K562 (cell line): ENCODE results near the gene ADGRF5. TPM values are rescaled to one million over a fixed set of nuclear protein-coding genes. Genes with fewer than 3 reads are reported as not detected.

Experiments
- ATAC-seq: fragments of 200-7000 bp; cut with Tn5 transposase; 3 replicates; pipeline ENCODE4 v1.9.1; 2020; ENCODE audit warnings: moderate library complexity
- BruUV-seq: library from RNA; stranded (reverse); fragments of 400-500 nt; replicated peaks from 2 replicates; lab custom pipeline; 2021; lab: Mats Ljungman, UMichigan
- CTCF ChIA-PET: fragments of 300-600 bp; formaldehyde crosslinking; extraction: SDS; loops from one replicate; lab custom pipeline; 2021; ENCODE audit warnings: low intra/inter-chr PET ratio; lab: Yijun Ruan, JAX
- POLR2A ChIA-PET: fragments of 300-600, 350-650 bp; sonication (Branson Sonifier 250); formaldehyde crosslinking; extraction: SDS; loops from one replicate; lab custom pipeline; 2021; ENCODE audit warnings: antibody characterized with exemption, inconsistent platforms; lab: Yijun Ruan, JAX
- DNase-seq, 4 experiments: peaks; one replicate each; pipeline versions ENCODE4 v3.0.0 to v3.0.0-alpha.2; 2011 to 2018; ENCODE audit warnings: low spot score in 3 of 4, mixed read lengths in 3 of 4; ENCODE audit errors: extremely low read depth in 1 of 4
- FAIRE-seq: peaks from 2 replicates; lab custom pipeline; 2011; peaks lifted over from hg19 to GRCh38; lab: Jason Lieb, UNC
- H2AFZ ChIP-seq: 2 replicates; pipeline ENCODE4 v1.6.0; 2011; ENCODE audit warnings: low read depth, low read length, control low read depth, inconsistent platforms
- H3K27ac ChIP-seq: fragments of 200-600 bp; 3 replicates; pipeline ENCODE4 v1.8.0; 2011; ENCODE audit warnings: low read depth, mild to moderate bottlenecking, control low read depth, inconsistent platforms, low read length, moderate library complexity, mixed read lengths; ENCODE audit errors: extremely low read depth
- H3K27me3 ChIP-seq, 2 experiments: fragments of 300-600 bp in 1 of 2; 2 replicates in 1 of 2; 3 replicates in 1 of 2; pipeline versions ENCODE4 v1.6.0 to v1.8.0; 2011; ENCODE audit warnings: inconsistent platforms in 2 of 2, low read length in 2 of 2, mild to moderate bottlenecking in 1 of 2, mixed read lengths in 1 of 2, moderate library complexity in 1 of 2; ENCODE audit not compliant: control insufficient read depth in 2 of 2, insufficient read depth in 2 of 2
- H3K36me3 ChIP-seq: fragments of 300-600 bp; 3 replicates; pipeline ENCODE4 v1.8.0; 2011; ENCODE audit warnings: mild to moderate bottlenecking, low read length, inconsistent platforms; ENCODE audit not compliant: control insufficient read depth, insufficient read depth
- H3K4me1 ChIP-seq, 2 experiments: fragments of 200-600 bp in 1 of 2; replicated peaks in 1 of 2; 2 replicates in 1 of 2; 3 replicates in 1 of 2; pipeline versions ENCODE4 v1.5.1 to v1.8.0; 2011; ENCODE audit warnings: inconsistent platforms in 2 of 2, low read length in 2 of 2, mild to moderate bottlenecking in 1 of 2, mixed read lengths in 1 of 2, moderate library complexity in 1 of 2; ENCODE audit not compliant: control insufficient read depth in 2 of 2, insufficient read depth in 2 of 2
- H3K4me2 ChIP-seq: 2 replicates; pipeline ENCODE4 v1.6.1; 2011; ENCODE audit warnings: low read length, control low read depth, inconsistent platforms, mixed read lengths; ENCODE audit not compliant: insufficient read depth
- H3K4me3 ChIP-seq: fragments of 200-600 bp; sonication (generic), shearing (Covaris generic); 2 replicates; pipeline ENCODE4 v1.5.1; 2016; ENCODE audit warnings: control low read depth, inconsistent platforms
- H3K79me2 ChIP-seq: fragments of 200-600 bp; 3 replicates; pipeline ENCODE4 v1.8.0; 2011; ENCODE audit warnings: low read length, inconsistent platforms; ENCODE audit not compliant: control insufficient read depth, insufficient read depth
- H3K9ac ChIP-seq, 2 experiments: 2 replicates each; pipeline versions ENCODE4 v1.6.0 to v1.6.1; 2011; ENCODE audit warnings: low read depth in 2 of 2, low read length in 2 of 2, control low read depth in 1 of 2, inconsistent platforms in 1 of 2, mild to moderate bottlenecking in 1 of 2, mixed read lengths in 1 of 2; ENCODE audit not compliant: insufficient read depth in 1 of 2
- H3K9me1 ChIP-seq: one replicate; pipeline ENCODE4 v1.6.0; 2011; ENCODE audit warnings: inconsistent platforms, mild to moderate bottlenecking, low read length, moderate library complexity; ENCODE audit not compliant: control insufficient read depth, insufficient read depth
- H3K9me3 ChIP-seq: replicated peaks from 2 replicates; pipeline ENCODE4 v1.5.1; 2011; ENCODE audit warnings: low read depth, low read length, inconsistent platforms; ENCODE audit not compliant: control insufficient read depth, insufficient read depth
- H4K20me1 ChIP-seq: replicated peaks from 2 replicates; pipeline ENCODE4 v1.6.1; 2011; ENCODE audit warnings: low read length, inconsistent platforms, mixed read lengths; ENCODE audit not compliant: control insufficient read depth, insufficient read depth
- ASH1L ChIP-seq: fragments of 450-650 bp; IDR thresholded peaks from 2 replicates; pipeline ENCODE4 v1.6.1; 2018; ENCODE audit warnings: borderline replicate concordance, mild to moderate bottlenecking, low read depth; ENCODE audit not compliant: partially characterized antibody
- CREB1 ChIP-seq, 2 experiments: sonication (generic) in 1 of 2; formaldehyde crosslinking in 1 of 2; IDR thresholded peaks; 2 replicates each; pipeline versions ENCODE4 v1.6.1 to v1.8.0; 2012 to 2022; ENCODE audit warnings: inconsistent platforms in 1 of 2, mild to moderate bottlenecking in 1 of 2, missing genetic modification reagents in 1 of 2, moderate library complexity in 1 of 2
- CREBBP ChIP-seq: IDR thresholded peaks from one replicate; pipeline ENCODE4 v1.6.1; 2012; ENCODE audit warnings: low read depth, mild to moderate bottlenecking, control low read depth, inconsistent platforms, low read length
- E2F4 ChIP-seq: sonication (generic); formaldehyde crosslinking; IDR thresholded peaks from 2 replicates; pipeline ENCODE4 v1.8.0; 2022; ENCODE audit warnings: mild to moderate bottlenecking, low read depth, missing genetic modification reagents
- HNRNPUL1 ChIP-seq: fragments of 200-400 bp; formaldehyde crosslinking; IDR thresholded peaks from 2 replicates; pipeline ENCODE4 v1.6.1; 2017; ENCODE audit warnings: low read length
- ILK ChIP-seq: fragments of 450-650 bp; IDR thresholded peaks from 2 replicates; pipeline ENCODE4 v1.6.1; 2016; ENCODE audit warnings: missing genetic modification characterization, low read depth, mild to moderate bottlenecking, missing compliant biosample characterization, moderate library complexity, borderline replicate concordance
- L3MBTL2 ChIP-seq: fragments of 450-650 bp; IDR thresholded peaks from 2 replicates; pipeline ENCODE4 v1.6.1; 2016; ENCODE audit warnings: mild to moderate bottlenecking, moderate library complexity
- NUFIP1 ChIP-seq: fragments of 450-650 bp; IDR thresholded peaks from 2 replicates; pipeline ENCODE4 v1.6.1; 2018; ENCODE audit not compliant: partially characterized antibody
- SMAD4 ChIP-seq: fragments of 250-450 bp; sonication (Bioruptor Pico); conservative IDR thresholded peaks from 2 replicates; pipeline ENCODE4 v1.8.0; 2021; ENCODE audit warnings: inconsistent platforms, mild to moderate bottlenecking, moderate library complexity
- ZBTB8A ChIP-seq: fragments of 450-650 bp; IDR thresholded peaks from 2 replicates; pipeline ENCODE4 v1.6.1; 2018; ENCODE audit warnings: mild to moderate bottlenecking, moderate library complexity; ENCODE audit not compliant: partially characterized antibody
- ZNF23 ChIP-seq: fragments of 250-450 bp; sonication (Bioruptor Pico); IDR thresholded peaks from 2 replicates; pipeline ENCODE4 v1.4.0; 2020; ENCODE audit warnings: mild to moderate bottlenecking
- ZNF354B ChIP-seq: fragments of 250-450 bp; sonication (Bioruptor Pico); IDR thresholded peaks from 2 replicates; pipeline ENCODE4 v1.4.0; 2020
- WGBS: fragments of 100-300 bp; shearing (Covaris generic); methylation state at CpG from one replicate; pipeline ENCODE4 v1.1.6; 2016; ENCODE audit warnings: low coverage, mixed read lengths; ENCODE audit not compliant: insufficient coverage; ENCODE audit errors: missing lambda C conversion rate; 5-methylcytosine and 5-hydroxymethylcytosine counted together
- in situ Hi-C: fragments of 300-500 bp; cut with MboI; formaldehyde crosslinking; loops from 4 replicates; pipeline ENCODE4 v1.15.0; 2018; ENCODE audit warnings: inconsistent platforms, mixed read lengths
- intact Hi-C: fragments of 100-400 bp; cut with micrococcal nuclease; formaldehyde crosslinking; loops from 2 replicates; pipeline ENCODE4 v1.14.2; 2022
- polyA plus RNA-seq, 8 experiments: library from polyadenylated mRNA; depleted of rRNA in 4 of 8; stranded (reverse) in 5 of 8; unstranded in 3 of 8; fragments of >200 nt; fragmentation: Nextera tagmentation in 2 of 8; fragmentation: Illumina TruSeq in 1 of 8; extraction: Ambion mirVana in 2 of 8; extraction: Trizol in 1 of 8; gene quantifications; 2 replicates each; pipeline versions ENCODE4 v1.2.1 to v1.2.3, GENCODE V29; 2011 to 2014; ENCODE audit warnings: inconsistent platforms in 1 of 8, missing spikeins in 1 of 8
- total RNA-seq, 7 experiments: library from RNA; depleted of rRNA in 6 of 7; stranded (reverse); fragments of >200 nt in 6 of 7; fragmentation: Illumina TruSeq in 2 of 7; extraction: Trizol in 2 of 7; gene quantifications; 2 replicates each; pipeline versions ENCODE4 v1.2.1 to v1.2.3, GENCODE V29; 2011 to 2021; ENCODE audit warnings: low replicate concordance in 1 of 7
- TF ChIP-seq, protein P1 (sequence below): fragments of 450-650 bp; IDR thresholded peaks from 2 replicates; pipeline ENCODE4 v1.6.1; 2018; ENCODE audit not compliant: partially characterized antibody

Gene ADGRF5
- total and polyA plus RNA-seq, 9 of the 15 experiments (the other 6 are each of a cell fraction or from before 2014, with no cell fraction given), result 0.07 TPM; not detected in 8

GRCh38 chr6:46930331-46930730 is 8.6 kb upstream of the ADGRF5 start:
- Histone ChIP-seq H3K4me1 (no peaks in the 10 kb centered on the region), H3K36me3 (no peaks in the 10 kb centered on the region), H3K4me3 (no peak overlapping the region), H3K27me3 (peaks cover 0 to 4% of the 10 kb centered on the region in 2 experiments; a peak in 3 of 5 replicates), H2AFZ (no peak overlapping the region), H4K20me1 (no peaks in the 10 kb centered on the region), H3K9ac (no peak overlapping the region), H3K9me1 (no peaks in the 10 kb centered on the region), H3K27ac (no peak overlapping the region), H3K4me2 (no peak overlapping the region), H3K79me2 (no peaks in the 10 kb centered on the region), H3K9me3 (no peaks in the 10 kb centered on the region)
- no TSS peak for BruUV-seq
- ATAC-seq (no peak), FAIRE-seq (no peak), DNase-seq (no peak)
- in situ Hi-C loops, result no loop called here
- WGBS, result 0% methylated on average over 2 of the region's 2 CpGs
- ChIA-PET POLR2A (no interaction called here), CTCF (no interaction called here)
- TF ChIP-seq ILK (no peak), HNRNPUL1 (no peak), E2F4 (no peak), SMAD4 (CRISPR knock-in tag) (no peak), NUFIP1 (no peak), ZNF354B (CRISPR knock-in tag) (no peak)
- intact Hi-C loops, result no loop called here

- Histone ChIP-seq H3K9me1 (no peaks in the 10 kb centered on the region), H3K27ac (no peak overlapping the region), H3K4me1 (no peaks in the 10 kb centered on the region), H3K9me3 (no peaks in the 10 kb centered on the region), H3K36me3 (no peaks in the 10 kb centered on the region), H3K4me2 (no peak overlapping the region), H3K79me2 (no peaks in the 10 kb centered on the region), H3K27me3 (peaks cover 0 to 7% of the 10 kb centered on the region in 2 experiments; a peak in 2 of 5 replicates), H3K9ac (no peak overlapping the region), H3K4me3 (no peak overlapping the region), H4K20me1 (no peaks in the 10 kb centered on the region), H2AFZ (no peak overlapping the region)
- DNase-seq (no peak), FAIRE-seq (no peak), ATAC-seq (no peak)
- WGBS, result 0% methylated on average over 3 of the region's 5 CpGs
- ChIA-PET POLR2A (no interaction called here), CTCF (no interaction called here)
- intact Hi-C loops (no loop called here), in situ Hi-C loops (no loop called here)
- BruUV-seq, result no TSS peak
- TF ChIP-seq CREBBP (no peak), ZNF23 (CRISPR knock-in tag) (no peak), ASH1L (no peak), ZBTB8A (no peak), L3MBTL2 (no peak), CREB1 (IDR thresholded peaks at IDR 0.05) (no peak), CREB1 (CRISPR knock-in tag; IDR thresholded peaks at IDR 0.05) (no peak)
- TF ChIP-seq, protein P1, sequence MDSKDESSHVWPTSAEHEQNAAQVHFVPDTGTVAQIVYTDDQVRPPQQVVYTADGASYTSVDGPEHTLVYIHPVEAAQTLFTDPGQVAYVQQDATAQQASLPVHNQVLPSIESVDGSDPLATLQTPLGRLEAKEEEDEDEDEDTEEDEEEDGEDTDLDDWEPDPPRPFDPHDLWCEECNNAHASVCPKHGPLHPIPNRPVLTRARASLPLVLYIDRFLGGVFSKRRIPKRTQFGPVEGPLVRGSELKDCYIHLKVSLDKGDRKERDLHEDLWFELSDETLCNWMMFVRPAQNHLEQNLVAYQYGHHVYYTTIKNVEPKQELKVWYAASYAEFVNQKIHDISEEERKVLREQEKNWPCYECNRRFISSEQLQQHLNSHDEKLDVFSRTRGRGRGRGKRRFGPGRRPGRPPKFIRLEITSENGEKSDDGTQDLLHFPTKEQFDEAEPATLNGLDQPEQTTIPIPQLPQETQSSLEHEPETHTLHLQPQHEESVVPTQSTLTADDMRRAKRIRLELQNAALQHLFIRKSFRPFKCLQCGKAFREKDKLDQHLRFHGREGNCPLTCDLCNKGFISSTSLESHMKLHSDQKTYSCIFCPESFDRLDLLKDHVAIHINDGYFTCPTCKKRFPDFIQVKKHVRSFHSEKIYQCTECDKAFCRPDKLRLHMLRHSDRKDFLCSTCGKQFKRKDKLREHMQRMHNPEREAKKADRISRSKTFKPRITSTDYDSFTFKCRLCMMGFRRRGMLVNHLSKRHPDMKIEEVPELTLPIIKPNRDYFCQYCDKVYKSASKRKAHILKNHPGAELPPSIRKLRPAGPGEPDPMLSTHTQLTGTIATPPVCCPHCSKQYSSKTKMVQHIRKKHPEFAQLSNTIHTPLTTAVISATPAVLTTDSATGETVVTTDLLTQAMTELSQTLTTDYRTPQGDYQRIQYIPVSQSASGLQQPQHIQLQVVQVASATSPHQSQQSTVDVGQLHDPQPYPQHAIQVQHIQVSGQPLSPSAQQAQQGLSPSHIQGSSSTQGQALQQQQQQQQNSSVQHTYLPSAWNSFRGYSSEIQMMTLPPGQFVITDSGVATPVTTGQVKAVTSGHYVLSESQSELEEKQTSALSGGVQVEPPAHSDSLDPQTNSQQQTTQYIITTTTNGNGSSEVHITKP, result no peak
These were observed 5.3 kb upstream of the ADGRF5 start for GRCh38 chr6:46927066-46927465.
